ENCODE results near the gene XYLT1.

The XYLT1 gene

DNA sequence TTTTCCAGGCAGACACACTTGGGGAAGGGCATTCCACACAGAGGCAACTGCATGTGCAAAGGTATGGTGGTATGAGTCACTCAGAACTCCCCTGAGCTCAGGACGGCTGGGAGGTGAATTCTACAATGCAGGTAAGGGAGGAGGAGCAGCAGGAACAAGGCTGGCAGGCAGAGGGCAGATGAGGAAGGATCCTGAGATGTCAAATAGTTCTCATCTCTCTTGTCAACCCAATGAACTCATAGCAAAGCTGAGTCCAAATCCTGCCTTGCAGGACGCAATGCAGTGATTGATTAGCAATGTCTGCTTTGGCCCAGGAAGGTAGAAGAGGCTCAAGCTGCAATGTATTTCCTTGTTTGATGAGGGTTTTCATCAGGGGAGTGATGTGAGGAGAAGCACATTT is 243.5 kb downstream of the XYLT1 start:
- H3K4me1 Mint-ChIP-seq (ENCODE audit: low read depth) = peaks cover 27% of the 10 kb centered on the region

DNA sequence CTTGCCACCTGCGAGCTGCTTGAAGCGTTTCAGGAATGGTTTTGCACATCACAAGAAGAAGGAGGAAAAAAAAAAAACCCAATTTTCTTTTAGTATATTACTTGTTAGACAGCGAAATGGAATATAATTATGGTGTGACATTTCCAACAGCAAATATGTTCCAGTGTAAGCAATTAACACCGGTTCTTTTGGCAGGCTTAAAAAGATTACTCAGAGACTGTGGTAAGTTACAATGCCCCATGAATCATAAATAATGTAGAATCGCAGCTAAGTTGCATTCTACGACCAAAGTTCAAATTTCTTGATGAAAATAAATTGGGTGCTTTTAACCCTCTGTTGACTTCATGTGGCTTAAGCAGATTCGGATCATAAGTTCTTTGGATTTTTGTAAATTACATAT is 245.2 kb downstream of the XYLT1 start:
- Mint-ChIP-seq H3K27ac (no peak overlapping the region), H3K9me3 (peaks cover 4% of the 10 kb centered on the region), H3K4me3 (no peak overlapping the region), H3K27me3 (no peaks in the 10 kb centered on the region), H3K4me1 (ENCODE audit: low read depth) (peaks cover 27% of the 10 kb centered on the region), H3K36me3 (ENCODE audit: low read depth) (peaks cover 15% of the 10 kb centered on the region)

More for the DNA sequence above, 243.5 kb downstream of the XYLT1 start:
- Mint-ChIP-seq H3K9me3 (peaks cover 4% of the 10 kb centered on the region), H3K27me3 (no peaks in the 10 kb centered on the region), H3K4me3 (no peak overlapping the region), H3K27ac (no peak overlapping the region), H3K36me3 (ENCODE audit: low read depth) (peaks cover 15% of the 10 kb centered on the region)

DNA sequence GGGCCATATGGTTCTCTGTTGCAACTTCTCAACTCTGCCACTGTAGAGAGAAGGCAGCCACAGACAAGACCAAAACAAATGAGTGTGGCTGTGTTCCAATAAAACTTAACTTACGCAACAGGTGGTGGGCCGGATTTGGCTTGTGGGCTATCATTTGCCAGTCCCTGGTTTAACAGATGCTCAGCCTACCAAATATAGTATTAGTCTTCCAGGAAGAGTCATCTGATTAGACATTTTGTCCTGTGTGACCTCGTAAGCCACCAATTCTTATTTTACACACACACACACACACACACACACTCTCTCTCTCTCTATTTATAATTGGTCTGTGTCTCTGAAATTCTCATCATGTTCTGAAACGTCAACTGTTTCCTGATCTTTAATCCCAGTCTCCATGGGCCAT is 245.9 kb downstream of the XYLT1 start:
- Mint-ChIP-seq H3K27me3 (no peaks in the 10 kb centered on the region), H3K9me3 (peaks cover 4% of the 10 kb centered on the region), H3K36me3 (ENCODE audit: low read depth) (peaks cover 15% of the 10 kb centered on the region), H3K4me3 (no peak overlapping the region), H3K27ac (peak overlapping the region; percentile 69), H3K4me1 (ENCODE audit: low read depth) (peaks cover 27% of the 10 kb centered on the region)

DNA sequence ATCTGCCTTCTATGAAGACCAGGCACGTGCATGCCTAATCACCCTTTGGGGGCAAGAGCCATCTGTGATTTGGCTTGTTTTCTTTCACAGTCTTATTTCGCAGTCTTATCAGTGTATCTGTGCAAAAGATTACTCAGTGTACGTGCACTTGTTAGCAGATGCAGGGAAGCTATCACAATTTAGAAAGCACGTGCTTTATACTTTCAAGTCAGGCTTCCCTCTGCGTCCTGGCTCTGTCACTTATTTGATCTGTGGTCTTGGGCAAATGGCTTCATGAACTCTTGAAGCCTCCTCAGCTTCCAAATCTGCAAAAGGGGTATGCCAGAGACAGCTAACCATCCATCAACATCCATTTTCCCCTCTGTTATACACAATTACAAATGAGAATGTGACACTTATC is 246.4 kb downstream of the XYLT1 start:
- no peak overlapping the region for H3K4me3 Mint-ChIP-seq
- H3K4me1 Mint-ChIP-seq (ENCODE audit: low read depth) = peaks cover 27% of the 10 kb centered on the region
- H3K27ac Mint-ChIP-seq = no peak overlapping the region

DNA sequence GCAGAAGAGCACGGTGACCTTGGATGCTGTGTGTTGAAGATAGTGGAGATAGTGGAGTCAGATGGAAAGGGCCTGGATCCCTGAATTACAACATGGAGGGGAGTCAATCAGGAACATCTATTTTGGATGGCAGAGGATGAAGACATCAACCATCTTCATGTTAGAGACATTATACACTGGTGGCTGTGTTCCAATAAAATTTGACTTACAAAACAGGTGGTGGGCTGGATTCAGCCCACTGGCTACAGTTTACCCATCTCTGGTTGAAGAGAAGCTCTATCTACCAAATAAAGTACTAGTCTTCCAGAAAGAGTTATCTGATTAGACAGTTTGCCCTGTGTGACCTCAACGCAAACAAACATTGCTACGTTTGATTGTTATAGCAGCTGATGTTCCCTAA is 247.2 kb downstream of the XYLT1 start:
- Mint-ChIP-seq H3K9me3 (peaks cover 4% of the 10 kb centered on the region), H3K4me1 (ENCODE audit: low read depth) (peaks cover 27% of the 10 kb centered on the region), H3K27ac (no peak overlapping the region), H3K4me3 (no peak overlapping the region), H3K36me3 (ENCODE audit: low read depth) (peaks cover 15% of the 10 kb centered on the region), H3K27me3 (no peaks in the 10 kb centered on the region)

More for the DNA sequence above, 246.4 kb downstream of the XYLT1 start:
- Mint-ChIP-seq H3K36me3 (ENCODE audit: low read depth) (peaks cover 15% of the 10 kb centered on the region), H3K27me3 (no peaks in the 10 kb centered on the region), H3K9me3 (peaks cover 4% of the 10 kb centered on the region)

DNA sequence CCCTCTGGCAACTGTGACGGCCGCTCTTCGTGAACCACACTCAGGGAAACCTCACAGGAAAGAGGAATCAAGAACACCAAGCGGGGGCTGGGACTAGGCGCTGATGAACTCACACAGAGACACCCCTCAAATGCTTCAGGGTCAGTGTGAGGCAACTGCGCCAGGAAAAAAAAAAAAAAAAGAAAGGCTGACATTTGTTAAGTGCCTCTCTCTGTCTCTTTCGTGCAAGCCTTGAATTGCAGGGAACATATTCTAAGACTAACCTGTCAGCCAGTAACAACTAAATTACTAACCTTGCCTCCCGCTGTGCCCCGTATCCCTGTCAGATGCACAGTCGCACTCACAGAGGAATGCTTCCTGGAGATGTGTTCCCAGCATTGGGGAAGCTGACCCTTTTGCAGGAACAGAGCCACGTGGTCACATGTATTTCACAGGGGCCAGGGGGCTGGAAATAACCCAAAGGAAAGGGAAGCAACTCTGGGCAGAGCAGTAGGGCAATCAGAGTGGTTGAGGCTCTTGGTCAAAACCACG is 247.8 kb downstream of the XYLT1 start:
- Mint-ChIP-seq H3K9me3 (peaks cover 4% of the 10 kb centered on the region), H3K27me3 (no peaks in the 10 kb centered on the region), H3K36me3 (ENCODE audit: low read depth) (peaks cover 15% of the 10 kb centered on the region), H3K4me3 (no peak overlapping the region), H3K4me1 (ENCODE audit: low read depth) (peaks cover 27% of the 10 kb centered on the region), H3K27ac (no peak overlapping the region)

DNA sequence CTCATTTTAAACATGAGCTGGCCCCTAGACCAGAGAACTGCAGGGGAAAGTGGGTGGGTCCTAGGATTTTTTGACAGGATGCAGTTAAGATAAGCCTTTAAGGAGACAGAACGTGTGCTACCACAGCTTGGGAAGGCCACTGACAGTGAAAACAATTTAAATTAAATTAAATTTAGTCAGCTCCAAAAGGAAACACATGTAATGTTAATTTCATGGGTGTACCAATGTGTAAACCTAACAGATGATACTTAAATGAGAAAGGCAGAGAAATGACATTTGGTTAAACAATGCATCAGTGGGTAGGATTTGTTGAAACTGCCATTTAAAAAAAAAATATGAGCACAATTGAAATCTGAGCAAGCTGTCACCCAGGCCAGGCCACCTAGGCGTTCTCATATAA is 250.8 kb downstream of the XYLT1 start:
- Mint-ChIP-seq H3K27ac (no peak overlapping the region), H3K27me3 (no peaks in the 10 kb centered on the region), H3K4me1 (ENCODE audit: low read depth) (peaks cover 18% of the 10 kb centered on the region), H3K36me3 (ENCODE audit: low read depth) (peaks cover 11% of the 10 kb centered on the region), H3K9me3 (peaks cover 4% of the 10 kb centered on the region), H3K4me3 (no peak overlapping the region)

DNA sequence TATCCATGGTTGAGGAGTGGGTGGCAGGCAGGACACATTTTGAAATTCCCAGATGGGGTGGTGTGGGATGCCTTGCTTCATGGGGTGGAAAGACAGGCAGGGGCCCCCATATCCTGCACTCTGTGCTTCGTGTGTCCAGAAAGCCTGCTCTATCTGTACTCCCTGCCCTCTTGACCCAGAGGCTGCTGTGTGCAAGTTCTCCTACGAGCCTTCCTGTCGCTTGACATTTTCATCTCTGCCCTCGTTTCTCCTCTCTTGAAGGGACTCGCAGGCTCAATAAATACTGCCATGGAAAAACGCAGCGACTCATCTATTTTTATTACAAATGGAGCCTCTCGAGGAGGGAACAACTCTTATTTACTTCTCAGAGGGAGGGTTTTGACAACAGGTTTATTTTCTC is 254.8 kb downstream of the XYLT1 start:
- Mint-ChIP-seq H3K27me3 (no peaks in the 10 kb centered on the region), H3K27ac (no peak overlapping the region), H3K36me3 (ENCODE audit: low read depth) (peaks cover 12% of the 10 kb centered on the region), H3K4me3 (no peak overlapping the region), H3K9me3 (peaks cover 9% of the 10 kb centered on the region), H3K4me1 (ENCODE audit: low read depth) (peaks cover 13% of the 10 kb centered on the region)

DNA sequence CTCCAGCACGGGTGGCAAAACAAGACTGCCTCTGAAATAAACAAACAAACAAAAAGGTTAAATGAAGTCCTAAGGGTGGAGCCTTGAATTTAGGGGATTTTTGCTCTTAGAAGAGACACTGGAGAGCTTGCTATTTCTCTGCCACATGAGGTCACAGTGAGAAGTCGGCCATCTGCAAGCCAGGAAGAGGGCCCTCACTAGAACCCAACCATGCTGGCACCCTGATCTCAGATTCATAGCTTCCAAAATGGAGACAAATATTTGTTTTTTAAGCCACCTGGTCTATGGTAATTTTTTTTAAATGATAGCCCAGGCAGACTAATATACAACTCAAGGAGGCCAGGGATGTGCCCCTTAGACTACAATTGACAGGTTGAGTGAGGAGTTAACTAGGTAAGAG is 255.5 kb downstream of the XYLT1 start:
- no peak overlapping the region for H3K4me3 Mint-ChIP-seq
- peaks cover 9% of the 10 kb centered on the region for H3K9me3 Mint-ChIP-seq
- no peak overlapping the region for H3K27ac Mint-ChIP-seq
- peaks cover 13% of the 10 kb centered on the region for H3K4me1 Mint-ChIP-seq (ENCODE audit: low read depth)
- H3K36me3 Mint-ChIP-seq (ENCODE audit: low read depth) = peaks cover 12% of the 10 kb centered on the region
- H3K27me3 Mint-ChIP-seq = no peaks in the 10 kb centered on the region

DNA sequence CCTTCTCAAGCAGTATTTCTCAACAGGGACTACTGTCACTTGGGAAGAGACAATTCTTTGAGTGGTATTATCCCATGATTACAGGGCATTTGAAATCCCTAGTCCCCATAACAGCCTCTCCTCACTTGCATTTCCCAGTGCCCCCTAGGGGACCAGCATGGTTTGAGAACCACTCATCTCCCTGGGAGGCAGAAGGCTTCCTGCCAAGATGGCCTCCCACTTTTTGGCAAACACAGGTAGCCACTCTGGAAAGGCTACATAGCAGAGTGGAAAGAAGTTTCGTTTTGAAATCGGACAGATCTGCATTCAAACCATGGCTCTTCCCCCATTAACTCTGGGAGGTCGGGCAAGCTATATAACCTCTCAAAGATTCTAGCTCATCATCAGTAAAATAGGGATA is 256.8 kb downstream of the XYLT1 start:
- Mint-ChIP-seq H3K4me1 (ENCODE audit: low read depth) (peaks cover 13% of the 10 kb centered on the region), H3K36me3 (ENCODE audit: low read depth) (peaks cover 12% of the 10 kb centered on the region), H3K27ac (no peak overlapping the region), H3K9me3 (peaks cover 9% of the 10 kb centered on the region), H3K4me3 (no peak overlapping the region), H3K27me3 (no peaks in the 10 kb centered on the region)

DNA sequence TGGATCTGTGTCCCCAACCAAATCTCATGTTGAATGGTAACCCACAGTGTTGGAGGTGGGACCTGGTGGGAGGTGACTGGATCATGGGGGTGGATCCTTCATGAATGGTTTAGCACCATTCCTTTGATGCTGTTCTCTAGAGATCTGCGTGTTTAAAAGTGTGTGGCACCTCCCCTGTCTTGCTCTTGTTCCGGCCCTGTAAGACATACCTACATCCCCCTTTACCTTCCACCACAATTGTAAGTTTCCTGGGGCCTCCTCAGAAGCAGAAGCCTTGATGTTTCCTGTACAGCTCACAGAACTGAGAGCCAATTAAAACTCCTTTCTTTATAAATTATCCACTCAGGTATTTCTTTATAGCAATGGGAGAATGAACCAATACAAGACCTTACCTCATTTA is 257.7 kb downstream of the XYLT1 start:
- no peak overlapping the region for H3K4me3 Mint-ChIP-seq
- H3K36me3 Mint-ChIP-seq (ENCODE audit: low read depth) = peaks cover 12% of the 10 kb centered on the region
- no peaks in the 10 kb centered on the region for H3K27me3 Mint-ChIP-seq
- no peak overlapping the region for H3K27ac Mint-ChIP-seq
- H3K9me3 Mint-ChIP-seq = peaks cover 9% of the 10 kb centered on the region
- peaks cover 13% of the 10 kb centered on the region for H3K4me1 Mint-ChIP-seq (ENCODE audit: low read depth)

DNA sequence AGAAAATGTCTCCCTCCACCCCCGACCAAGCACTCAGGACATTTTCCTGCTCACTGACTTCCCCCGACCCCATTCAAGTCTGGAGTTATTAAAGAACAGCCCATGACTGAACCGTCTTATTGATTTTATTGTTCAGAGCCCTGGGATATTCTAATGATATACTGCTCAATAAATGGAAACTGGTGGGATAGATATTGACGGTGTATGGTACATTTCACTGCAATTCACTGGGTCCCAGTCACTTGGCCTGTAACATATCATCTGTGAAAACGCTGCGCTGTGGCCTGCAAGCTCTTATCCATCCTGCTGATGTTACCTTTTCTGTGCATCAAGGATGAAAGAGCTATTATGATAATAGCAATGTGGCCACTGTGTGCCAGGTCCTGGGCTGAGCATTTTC is 258.2 kb downstream of the XYLT1 start:
- Mint-ChIP-seq H3K27me3 (no peaks in the 10 kb centered on the region), H3K9me3 (peaks cover 9% of the 10 kb centered on the region), H3K27ac (no peak overlapping the region), H3K4me3 (no peak overlapping the region), H3K36me3 (ENCODE audit: low read depth) (peaks cover 12% of the 10 kb centered on the region), H3K4me1 (ENCODE audit: low read depth) (peaks cover 13% of the 10 kb centered on the region)

DNA sequence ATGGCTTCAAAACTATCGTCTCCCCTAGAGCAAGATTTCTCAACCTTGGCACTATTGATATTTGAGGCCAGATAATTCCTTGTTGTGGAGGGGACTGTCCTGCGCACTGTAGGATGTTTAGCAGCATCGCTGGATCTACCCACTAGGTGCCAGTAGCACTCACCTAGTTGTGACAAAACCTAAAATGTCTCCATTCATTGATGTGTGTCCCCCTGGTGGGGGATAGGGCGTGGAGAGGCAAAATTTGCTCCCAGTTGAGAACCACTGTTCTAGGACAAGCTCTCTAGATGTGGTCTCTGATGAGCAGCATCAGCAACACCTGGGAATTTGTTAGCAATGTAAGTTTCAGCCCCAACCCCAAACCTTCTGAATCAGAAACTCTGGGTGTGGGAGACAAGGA is 259.0 kb downstream of the XYLT1 start:
- Mint-ChIP-seq H3K27ac (no peak overlapping the region), H3K4me1 (ENCODE audit: low read depth) (peaks cover 13% of the 10 kb centered on the region), H3K9me3 (peaks cover 9% of the 10 kb centered on the region), H3K27me3 (no peaks in the 10 kb centered on the region), H3K4me3 (no peak overlapping the region), H3K36me3 (ENCODE audit: low read depth) (peaks cover 12% of the 10 kb centered on the region)

DNA sequence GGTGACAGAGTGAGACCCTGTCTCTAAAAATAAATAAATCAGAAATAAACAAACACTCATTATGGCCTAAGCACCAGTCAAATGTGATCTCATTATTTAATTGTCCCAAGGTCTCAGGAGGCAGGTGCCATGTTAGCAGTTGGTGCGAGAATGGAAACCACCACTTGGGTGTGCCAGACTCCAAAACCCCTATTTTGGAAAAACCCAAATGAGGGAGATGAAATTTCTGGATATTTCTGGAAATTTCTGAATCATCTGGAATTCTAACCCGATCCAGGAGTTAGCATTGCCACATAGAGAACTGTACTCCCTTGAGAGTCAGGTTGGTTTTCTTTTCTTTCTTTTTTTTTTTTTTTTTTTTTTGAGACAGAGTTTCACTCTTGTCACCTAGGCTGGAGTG is 264.0 kb downstream of the XYLT1 start:
- no peaks in the 10 kb centered on the region for H3K4me1 Mint-ChIP-seq (ENCODE audit: low read depth)
- H3K27ac Mint-ChIP-seq = no peak overlapping the region
- no peaks in the 10 kb centered on the region for H3K27me3 Mint-ChIP-seq
- no peak overlapping the region for H3K4me3 Mint-ChIP-seq
- no peaks in the 10 kb centered on the region for H3K9me3 Mint-ChIP-seq
- no peaks in the 10 kb centered on the region for H3K36me3 Mint-ChIP-seq (ENCODE audit: low read depth)

DNA sequence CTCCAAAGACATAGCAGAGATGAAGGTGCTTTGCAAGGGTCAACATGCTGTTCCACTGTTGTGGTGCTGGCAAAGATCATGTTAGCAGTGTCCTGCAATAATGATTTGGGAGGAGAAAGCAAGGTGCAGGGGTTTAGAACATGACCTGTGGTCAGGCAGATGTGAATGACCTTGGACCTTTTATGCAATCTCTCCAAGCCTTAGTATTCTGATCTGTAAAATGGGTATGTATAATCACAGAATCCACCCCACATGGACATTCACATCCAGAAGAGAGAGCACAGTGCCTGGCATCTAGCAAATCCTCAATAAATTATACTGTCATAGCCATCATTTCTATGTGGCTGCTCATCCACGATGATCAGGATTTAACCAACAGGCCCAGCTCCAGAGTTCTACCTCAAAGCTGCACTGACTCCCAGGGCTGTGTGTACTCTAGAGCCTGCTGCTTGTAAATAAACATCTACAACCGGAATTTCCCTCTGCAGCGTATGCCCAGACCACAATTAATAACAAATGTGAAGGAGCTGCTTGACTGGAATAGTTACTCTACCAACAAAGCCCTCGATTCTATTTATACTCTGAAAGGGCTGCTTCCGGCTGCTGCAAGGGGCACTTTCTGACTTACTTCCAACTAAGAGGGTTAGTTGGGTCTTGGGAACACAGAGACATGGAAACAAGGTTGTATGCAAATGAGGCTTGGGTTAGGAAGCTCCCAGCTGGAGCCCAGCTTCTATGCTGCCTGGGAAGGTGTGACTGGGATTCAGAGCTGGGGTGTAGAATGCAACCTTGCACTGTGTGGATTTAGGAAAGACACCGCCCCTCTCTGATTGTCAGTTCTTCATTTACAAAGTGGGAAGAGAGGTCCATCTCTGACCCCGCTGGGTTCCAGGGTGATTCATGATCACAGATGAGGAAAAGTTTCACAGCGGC is 265.2 kb downstream of the XYLT1 start:
- H3K27ac Mint-ChIP-seq = no peak overlapping the region
- H3K9me3 Mint-ChIP-seq = no peaks in the 10 kb centered on the region
- H3K27me3 Mint-ChIP-seq = no peaks in the 10 kb centered on the region
- no peak overlapping the region for H3K4me3 Mint-ChIP-seq
- no peaks in the 10 kb centered on the region for H3K4me1 Mint-ChIP-seq (ENCODE audit: low read depth)
- H3K36me3 Mint-ChIP-seq (ENCODE audit: low read depth) = no peaks in the 10 kb centered on the region

All from stimulated activated naive CD8-positive, alpha-beta T cell treated with anti-CD3 and anti-CD28 coated beads, Interleukin-15, Interleukin-2, amounts not matched to agents 100 ng/mL and 50 ng/mL, for 24 hours (primary cell).